GM15510 (cell line): ENCODE data around the gene COL27A1.

Experiments used
- POLR2A ChIP-seq: IDR thresholded peaks from 3 replicates; pipeline ENCODE4 v1.6.1; 2011; ENCODE audit warnings: borderline replicate concordance; ENCODE audit not compliant: insufficient read length; ENCODE audit errors: extremely low read depth

Gene COL27A1

GRCh38 chr9:114210691-114211276 is 55.4 kb downstream of the COL27A1 start:
- no peak for TF ChIP-seq POLR2A

GRCh38 chr9:114212826-114213225 is 57.5 kb downstream of the COL27A1 start:
- TF ChIP-seq POLR2A: no peak

- TF ChIP-seq POLR2A: no peak
These were observed 58.2 kb downstream of the COL27A1 start for GRCh38 chr9:114213566-114213965.

GRCh38 chr9:114214181-114214580 is 58.8 kb downstream of the COL27A1 start:
- TF ChIP-seq POLR2A: no peak

- no peak for TF ChIP-seq POLR2A
These were observed 59.5 kb downstream of the COL27A1 start for GRCh38 chr9:114214686-114215414.

- TF ChIP-seq POLR2A: no peak
These were observed 60.7 kb downstream of the COL27A1 start for GRCh38 chr9:114216081-114216480.

GRCh38 chr9:114216976-114217375 is 61.6 kb downstream of the COL27A1 start:
- TF ChIP-seq POLR2A: no peak

GRCh38 chr9:114218264-114219120 is 63.2 kb downstream of the COL27A1 start:
- TF ChIP-seq POLR2A: no peak

- no peak for TF ChIP-seq POLR2A
These were observed 64.8 kb downstream of the COL27A1 start for GRCh38 chr9:114220061-114220541.

- no peak for TF ChIP-seq POLR2A
These were observed 66.5 kb downstream of the COL27A1 start for GRCh38 chr9:114221706-114222465.

GRCh38 chr9:114223564-114224246 is 68.4 kb downstream of the COL27A1 start:
- no peak for TF ChIP-seq POLR2A

- no peak for TF ChIP-seq POLR2A
These were observed 68.9 kb downstream of the COL27A1 start for GRCh38 chr9:114224247-114224610.

- no peak for TF ChIP-seq POLR2A
These were observed 70.3 kb downstream of the COL27A1 start for GRCh38 chr9:114225561-114226212.
